GM19238 (cell line): ENCODE results near the gene JARID2.

ENCODE experiments used
- DNase-seq: peaks from one replicate; pipeline ENCODE4 v3.0.0; 2011; ENCODE audit warnings: low spot score; ENCODE audit not compliant: insufficient read length

The JARID2 gene

DNA sequence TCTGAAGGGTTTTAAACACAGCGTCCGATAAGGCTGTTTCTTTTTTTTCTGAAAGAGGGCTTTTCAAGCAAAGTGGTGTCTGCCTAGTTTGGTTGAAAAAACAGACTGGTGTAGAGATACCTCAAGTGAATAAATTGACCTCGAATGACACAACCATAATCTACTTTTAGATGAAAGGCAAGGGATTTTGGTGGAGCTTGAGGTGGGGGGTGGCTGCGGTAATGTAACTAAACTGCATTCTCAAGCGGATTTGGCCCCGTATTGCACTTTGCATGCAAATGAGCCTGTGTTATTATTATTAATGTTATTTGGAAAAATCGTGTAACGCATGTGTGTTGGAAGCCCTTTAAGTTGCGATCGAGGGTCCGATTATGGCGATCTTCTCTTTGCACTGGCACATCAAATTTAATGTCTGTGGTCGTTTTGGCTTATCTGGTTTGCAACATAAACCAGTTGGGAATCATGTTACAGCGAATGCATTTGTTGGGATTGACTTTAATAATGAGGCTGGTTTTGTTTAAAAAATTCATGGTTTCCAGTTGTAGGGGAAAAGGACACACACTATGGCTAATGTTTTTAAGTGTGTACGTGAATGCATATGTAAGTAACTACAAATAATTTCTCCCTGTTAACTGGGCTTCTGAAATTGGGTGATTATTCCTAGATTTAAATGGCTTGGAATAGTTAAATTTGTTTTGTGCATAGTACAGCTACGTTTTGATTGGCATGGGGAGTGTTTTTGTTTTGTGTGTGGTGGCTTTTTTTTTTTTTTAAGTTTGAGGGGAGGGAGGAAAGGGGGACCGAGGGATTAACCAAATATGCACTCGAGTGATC lies 1.0 kb downstream of the JARID2 start:
- no peak for DNase-seq

GRCh38 chr6:15247500-15248450 lies 1.9 kb downstream of the JARID2 start:
- peak; percentile 50 for DNase-seq

DNA sequence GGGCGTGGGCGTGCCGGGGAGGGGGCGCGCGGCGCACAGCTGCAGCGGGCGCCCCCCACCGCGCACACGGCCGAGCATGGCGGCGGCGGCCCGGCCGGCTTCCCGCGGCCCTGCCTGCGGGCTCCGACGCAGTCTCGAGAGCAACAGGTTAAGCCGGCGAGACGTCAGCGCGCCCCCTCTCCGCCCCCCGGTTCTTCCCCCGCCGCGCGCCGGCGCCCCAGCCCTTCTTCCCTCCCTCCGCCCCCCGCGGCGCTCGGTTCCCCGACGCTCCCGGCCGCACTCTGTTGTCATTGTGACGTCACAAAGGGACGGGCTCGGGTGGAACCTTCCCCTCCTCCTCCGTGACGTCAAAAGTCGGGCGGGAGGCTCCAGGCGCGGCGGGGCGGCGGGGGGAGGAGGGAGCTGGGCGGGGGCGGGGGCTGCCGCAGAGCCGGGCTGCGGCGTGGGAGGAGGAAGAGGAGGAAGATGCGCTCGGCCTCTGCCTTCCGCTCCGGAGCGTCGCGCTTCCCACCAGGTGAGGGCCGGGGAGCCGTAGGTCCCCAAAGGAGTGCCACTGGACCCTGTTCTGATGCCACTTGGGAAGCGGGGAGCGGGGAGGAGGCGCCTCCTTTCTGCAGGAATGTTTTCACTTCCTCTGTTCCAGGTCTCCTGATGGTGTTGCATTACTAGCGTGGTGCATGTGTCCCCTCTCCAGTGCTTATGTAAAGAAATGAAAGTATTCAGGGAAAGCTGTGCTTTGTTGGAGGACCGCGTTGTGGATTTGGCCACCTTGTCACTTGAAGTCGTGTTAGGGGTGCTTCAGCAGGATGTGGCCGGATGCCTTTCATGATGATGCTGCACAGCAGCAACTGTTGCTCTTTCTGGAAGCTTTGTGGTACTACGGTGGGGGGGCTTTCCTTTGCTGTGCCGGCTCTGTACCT lies 2.8 kb downstream of the JARID2 start:
- peak; percentile 86 for DNase-seq

DNA sequence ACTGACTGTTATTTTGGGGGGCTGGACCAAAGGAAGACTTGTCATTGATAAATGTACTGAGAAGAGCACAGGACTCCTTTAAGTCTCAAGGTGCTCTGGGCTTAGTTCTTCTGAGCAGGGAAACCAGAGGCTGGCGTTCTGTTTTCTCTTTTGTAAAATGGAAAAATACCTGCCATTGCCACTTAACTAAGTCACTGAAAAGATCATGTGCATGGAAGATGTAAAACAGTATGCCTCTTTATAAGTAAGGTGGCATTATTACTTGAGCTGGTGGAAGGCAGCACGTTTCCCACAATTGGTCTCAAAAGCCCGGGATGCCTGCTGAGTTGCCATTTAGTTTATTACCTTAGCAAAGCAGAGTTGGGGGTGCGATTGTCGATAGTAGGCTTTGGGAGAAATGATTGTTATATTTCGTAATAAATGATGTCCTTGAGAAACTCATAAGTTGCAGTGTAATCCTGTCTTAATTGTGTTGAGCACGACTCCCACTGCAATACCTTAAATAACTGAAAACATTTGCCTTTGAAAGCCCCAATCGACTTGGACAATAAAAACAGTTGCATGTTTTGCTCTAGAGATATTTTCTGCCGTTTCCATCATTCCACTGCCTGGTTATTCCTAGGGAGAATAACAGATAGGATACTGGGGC lies 3.6 kb downstream of the JARID2 start:
- no peak for DNase-seq

- DNase-seq: no peak
Measured at GRCh38 chr6:15250187-15251168, 4.6 kb downstream of the JARID2 start.

GRCh38 chr6:15252195-15252594 lies 6.3 kb downstream of the JARID2 start:
- no peak for DNase-seq

- DNase-seq: no peak
Measured at GRCh38 chr6:15253203-15254022, 7.5 kb downstream of the JARID2 start.

DNA sequence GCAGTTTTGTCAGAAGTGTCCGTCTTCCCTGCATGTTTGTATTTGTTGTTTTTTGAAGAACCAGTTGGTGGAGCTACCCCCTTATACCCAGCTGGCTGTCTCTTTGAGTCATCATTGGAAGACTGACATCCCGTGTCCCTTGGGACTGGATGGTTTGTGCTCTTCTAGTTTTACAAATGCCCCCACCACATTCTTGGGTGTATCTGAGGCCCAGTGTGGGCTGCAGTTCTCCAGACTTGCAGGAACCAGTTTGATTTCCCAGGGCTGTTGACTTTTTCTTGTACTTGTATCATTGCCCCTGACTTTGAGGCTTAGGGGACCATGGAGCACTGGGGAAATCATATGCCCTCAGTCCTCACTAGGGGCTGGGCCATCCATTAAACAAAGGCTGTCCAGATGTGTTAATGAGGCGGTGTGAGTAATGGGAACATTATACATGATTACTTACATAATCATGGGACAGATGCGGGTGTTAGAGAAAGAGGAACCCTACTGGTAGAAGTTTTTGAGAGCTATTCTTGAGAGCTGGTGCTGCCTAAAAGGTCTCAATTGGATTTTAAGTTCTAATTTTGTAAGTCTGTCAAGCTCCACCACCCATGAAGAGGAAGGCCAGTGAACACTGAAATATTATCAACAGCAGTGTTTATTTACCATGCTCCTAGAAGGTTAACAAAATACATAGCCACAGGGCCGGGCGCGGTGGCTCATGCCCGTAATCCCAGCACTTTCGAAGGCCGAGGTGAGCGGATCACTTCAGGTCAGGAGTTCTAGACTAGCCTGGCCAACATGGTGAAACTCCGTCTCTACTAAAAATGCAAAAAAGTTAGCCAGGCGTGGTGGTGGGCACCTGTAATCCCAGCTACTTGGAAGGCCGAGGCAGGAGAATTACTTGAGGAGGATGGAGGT lies 8.5 kb downstream of the JARID2 start:
- DNase-seq: no peak

DNA sequence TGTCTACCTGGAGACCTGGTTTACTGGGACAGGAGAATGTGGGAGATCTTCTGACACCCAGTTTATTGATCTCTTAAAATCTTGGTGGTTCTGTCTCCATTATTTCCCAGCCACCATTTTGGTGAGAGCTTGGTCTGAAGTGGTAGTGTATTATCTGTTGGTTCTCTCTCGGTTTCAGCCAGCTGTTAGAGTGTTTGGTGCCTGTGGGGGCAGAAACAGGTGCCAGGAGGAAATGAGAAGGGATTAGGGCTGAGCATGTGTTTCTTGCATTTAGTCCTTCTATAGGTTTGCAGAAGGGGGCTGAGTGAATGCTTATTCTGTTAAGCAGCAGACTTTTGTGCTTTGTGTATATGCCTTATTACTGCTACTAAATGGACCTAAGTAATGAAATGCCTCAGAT lies 9.6 kb downstream of the JARID2 start:
- DNase-seq: peak; percentile 40

DNA sequence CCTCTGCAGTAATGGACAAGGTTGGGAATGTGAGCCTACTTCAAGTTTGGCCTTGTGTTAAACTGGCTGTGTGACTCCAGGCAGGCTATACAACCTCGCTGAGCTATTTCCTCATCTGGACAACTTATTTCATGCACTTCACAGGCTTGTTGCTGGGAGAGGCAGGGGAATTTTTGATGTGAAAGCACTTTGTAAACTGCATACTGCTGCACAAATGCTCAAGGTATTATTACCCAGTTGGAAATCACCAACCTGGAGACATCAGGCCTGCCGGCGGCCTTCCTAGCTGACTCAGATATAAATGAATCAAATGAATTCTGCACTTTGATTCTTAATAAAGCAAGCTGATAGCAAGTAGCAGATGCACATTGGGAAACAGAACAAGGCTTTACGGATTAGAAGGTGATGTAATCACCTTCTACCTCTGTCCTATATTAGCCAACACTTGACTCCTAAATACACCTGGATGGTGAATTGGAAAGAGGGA lies 10.1 kb downstream of the JARID2 start:
- DNase-seq: no peak

- no peak for DNase-seq
Measured at GRCh38 chr6:15256538-15257271, 10.8 kb downstream of the JARID2 start.

DNA sequence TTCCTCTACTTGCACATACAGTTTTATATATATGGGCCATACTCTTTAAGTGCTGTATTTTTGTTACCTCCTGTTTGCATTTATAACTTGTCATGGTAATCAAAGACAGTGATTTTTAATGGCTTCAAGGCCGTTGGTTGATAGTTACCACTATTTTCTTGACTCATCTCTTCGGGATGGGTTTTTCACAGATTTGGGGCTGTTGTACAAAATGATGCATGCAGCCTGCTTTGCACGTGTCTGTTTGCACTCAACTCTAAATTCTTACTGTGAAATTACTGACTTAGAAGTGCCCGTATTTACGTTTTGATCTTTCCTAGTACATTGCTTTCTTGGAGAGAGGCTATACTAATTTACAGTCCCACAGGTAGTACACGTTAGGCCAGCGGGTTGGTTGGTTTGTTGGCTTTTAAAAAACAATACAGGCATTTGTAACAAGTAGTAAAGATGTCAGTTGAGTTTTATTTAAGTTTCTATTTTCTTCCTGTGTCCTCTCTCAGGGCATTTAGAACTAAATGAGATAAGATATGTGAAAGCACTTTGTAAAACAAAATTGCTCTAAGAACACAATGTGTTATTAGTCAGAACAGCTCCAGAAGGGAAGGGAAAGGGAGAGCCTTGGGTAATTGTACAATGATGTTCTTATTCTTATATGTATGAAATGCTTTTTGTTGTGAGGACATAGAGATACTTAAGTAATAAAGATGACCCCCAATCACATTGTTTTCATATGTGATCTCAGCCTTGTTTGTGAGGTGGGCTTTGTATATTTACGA lies 11.7 kb downstream of the JARID2 start:
- no peak for DNase-seq

GRCh38 chr6:15259766-15260098 lies 13.9 kb downstream of the JARID2 start:
- no peak for DNase-seq

- no peak for DNase-seq
Measured at GRCh38 chr6:15260099-15260821, 14.4 kb downstream of the JARID2 start.

- no peak for DNase-seq
Measured at GRCh38 chr6:15263780-15264374, 18.0 kb downstream of the JARID2 start.
